Liver (tissue), 4 donors: ENCODE results near the gene CES5A. TPM values are rescaled to one million over a fixed set of nuclear protein-coding genes. Genes with fewer than 3 reads are reported as not detected.

Experiments used
- polyA plus RNA-seq, 2 donors: library from polyadenylated mRNA; stranded (reverse) in 1 of 2; unstranded in 1 of 2; fragments of 200-250 nt in 1 of 2; fragments of >200 nt in 1 of 2; fragmentation: Nextera tagmentation in 1 of 2; extraction: Ambion mirVana in 1 of 2; gene quantifications; one replicate each; pipeline versions ENCODE4 v1.2.1 to v1.2.3, GENCODE V29; 2013 to 2015
- total RNA-seq, 2 donors: library from RNA; depleted of rRNA; stranded (reverse); fragments of >200 nt; gene quantifications; one replicate each; pipeline ENCODE4 v1.2.3, GENCODE V29; 2014
- donor health status: healthy.
- donor health status: healthy.
- donor health status: healthy.

CES5A gene
- total and polyA plus RNA-seq, 4 donors, result 0.67 to 1.5 (median 0.96) TPM; not detected in 1

Other genes starting within 250 kb of the CES5A start
- gene SLC6A2, start 219.4 kb downstream of the CES5A start, total RNA-seq, result under 1 TPM in 1 of 2 donors, not detected in 1; under 0.01 TPM
- gene SLC6A2, start 219.4 kb downstream of the CES5A start, polyA plus RNA-seq, result under 1 TPM; 0.07 to 0.10 TPM
- gene CES1, start 42.3 kb downstream of the CES5A start, total RNA-seq, result 100 to 1,000 TPM in 1 of 2 donors, 1 to 10 TPM in 1; 8.4 to 376 TPM
- gene CES1, start 42.3 kb downstream of the CES5A start, polyA plus RNA-seq, result 1,000 to 10,000 TPM in 1 of 2 donors, 100 to 1,000 TPM in 1; 716 to 1,773 TPM